ENCODE data around the gene UBE2L5. TPM values are rescaled to one million over a fixed set of nuclear protein-coding genes. Genes with fewer than 3 reads are reported as not detected.

The UBE2L5 gene
- polyA plus RNA-seq, 1 donor from 2014 or later, result not detected

DNA sequence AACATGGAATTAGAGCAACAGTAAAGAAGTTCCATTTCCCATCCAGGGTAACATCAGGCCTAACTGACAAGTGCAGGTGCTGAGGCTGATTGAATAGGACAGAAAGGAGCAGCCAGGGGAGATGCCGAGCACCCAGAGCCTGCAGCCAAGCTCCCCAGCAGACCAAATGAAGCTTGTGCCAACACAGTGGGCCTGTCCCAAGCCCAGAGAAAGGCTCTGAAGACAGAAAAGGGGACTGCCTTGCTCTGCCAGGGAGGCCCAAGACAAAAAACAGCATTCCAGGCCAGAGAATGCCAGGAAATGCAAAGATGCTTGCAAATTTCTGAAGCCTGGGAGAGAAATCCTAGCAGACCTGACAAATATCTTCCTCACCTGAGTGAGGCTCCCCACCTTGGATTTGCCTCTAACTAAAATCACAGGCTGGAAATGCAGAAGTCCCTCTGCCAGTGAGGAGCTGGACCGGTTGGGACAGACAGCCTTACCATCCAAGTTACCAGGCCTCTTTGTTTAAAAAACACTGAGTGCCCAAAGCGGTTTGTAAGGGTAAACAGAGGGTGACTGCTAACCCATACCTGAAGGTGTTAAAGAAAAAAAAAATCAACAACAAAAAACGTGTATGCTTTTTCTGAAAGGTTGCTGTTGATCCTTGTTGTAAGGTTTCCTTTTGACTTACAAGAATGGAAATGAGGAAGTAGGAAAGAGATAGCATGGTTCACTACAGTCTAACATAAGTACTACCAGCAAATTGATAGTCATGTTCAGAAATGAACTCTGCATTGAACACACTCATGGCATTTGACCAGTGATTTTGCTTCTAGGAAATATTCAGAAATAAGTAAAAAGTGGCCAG is 55.3 kb downstream of the UBE2L5 start:
- Histone ChIP-seq H3K79me2 (replicated peaks; ENCODE audit: insufficient read depth, low read length) (no peaks in the 10 kb centered on the region), H3F3A (ENCODE audit: insufficient read depth, low read length, poor library complexity, severe bottlenecking) (no peaks in the 10 kb centered on the region), H3K4me2 (ENCODE audit: low read length) (no peak overlapping the region), H3K27me3 (ENCODE audit: insufficient read depth, low read depth, low read length) (no peaks in the 10 kb centered on the region), H3K9ac (ENCODE audit: low read length) (no peak overlapping the region), H3K4me3 (ENCODE audit: low read length) (no peak overlapping the region), H3K27ac (ENCODE audit: low read length) (no peak overlapping the region), H3K9me2 (ENCODE audit: insufficient read depth, low read length) (no peaks in the 10 kb centered on the region), H3K36me3 (ENCODE audit: insufficient read depth, low read length) (no peaks in the 10 kb centered on the region), H4K20me1 (ENCODE audit: insufficient read depth) (no peaks in the 10 kb centered on the region), H3K9me3 (ENCODE audit: low read length) (no peaks in the 10 kb centered on the region), H2AFZ (ENCODE audit: low read depth, low read length) (no peak overlapping the region)
- TF ChIP-seq POLR2AphosphoS5 (IDR thresholded peaks at IDR 0.05), result no peak
- no peak for TF ChIP-seq MXI1 (conservative IDR thresholded peaks at IDR 0.05; ENCODE audit: poor library complexity, severe bottlenecking)
- TF ChIP-seq RAD21 (conservative IDR thresholded peaks at IDR 0.05), result no peak

Other genes starting within 250 kb of the UBE2L5 start
- 21.9 and 24.9 TPM in 2 replicates for gene KATNAL1, start 114.9 kb upstream of the UBE2L5 start, polyA plus RNA-seq
- gene HMGB1, start 43.4 kb downstream of the UBE2L5 start, polyA plus RNA-seq, result 949 and 1,091 TPM in 2 replicates
- 60.1 and 67.1 TPM in 2 replicates for gene USPL1, start 195.4 kb downstream of the UBE2L5 start, polyA plus RNA-seq

Data from neural cell (in vitro differentiated cells).